SK-N-SH treated with all-trans-retinoic acid at 6 μM for 48 hours (cell line): ENCODE measurements around the gene ERI3.

Source experiments
- ATAC-seq: fragments of 200-7000 bp; cut with Tn5 transposase; 3 replicates; pipeline ENCODE4 v1.9.1; 2020; ENCODE audit warnings: mild to moderate bottlenecking, moderate library complexity
- ARNTL ChIP-seq: fragments of 450-650 bp; formaldehyde crosslinking; IDR thresholded peaks from 2 replicates; pipeline ENCODE4 v1.5.0; 2020; ENCODE audit warnings: low read depth, mild to moderate bottlenecking, moderate library complexity, borderline replicate concordance
- BACH2 ChIP-seq: fragments of 250-450 bp; sonication (Bioruptor Pico); IDR thresholded peaks from 2 replicates; pipeline ENCODE4 v1.9.0; 2021; ENCODE audit warnings: mild to moderate bottlenecking, borderline replicate concordance
- CREB5 ChIP-seq: fragments of 250-450 bp; sonication (Bioruptor Pico); IDR thresholded peaks from 2 replicates; pipeline ENCODE4 v1.5.1; 2020; ENCODE audit warnings: low read depth, mild to moderate bottlenecking, moderate library complexity
- ESRRG ChIP-seq: fragments of 250-450 bp; sonication (Bioruptor Pico); IDR thresholded peaks from 2 replicates; pipeline ENCODE4 v1.6.1; 2021; ENCODE audit warnings: mild to moderate bottlenecking
- GLIS3 ChIP-seq: fragments of 250-450 bp; sonication (Bioruptor Pico); IDR thresholded peaks from 2 replicates; pipeline ENCODE4 v1.5.0; 2020; ENCODE audit warnings: mild to moderate bottlenecking, moderate library complexity
- ISL1 ChIP-seq: fragments of 250-450 bp; sonication (Bioruptor Pico); IDR thresholded peaks from 2 replicates; pipeline ENCODE4 v2.1.2; 2022; ENCODE audit warnings: mild to moderate bottlenecking, moderate library complexity
- POU6F1 ChIP-seq: fragments of 250-450 bp; sonication (Bioruptor Pico); IDR thresholded peaks from 2 replicates; pipeline ENCODE4 v1.8.0; 2021; ENCODE audit warnings: low read depth, mild to moderate bottlenecking, moderate library complexity, borderline replicate concordance
- PPARA ChIP-seq: fragments of 250-450 bp; sonication (Bioruptor Pico); IDR thresholded peaks from 2 replicates; pipeline ENCODE4 v1.5.0; 2020; ENCODE audit warnings: mild to moderate bottlenecking, borderline replicate concordance
- RARB ChIP-seq: fragments of 250-450 bp; sonication (Bioruptor Pico); IDR thresholded peaks from 2 replicates; pipeline ENCODE4 v1.8.0; 2021; ENCODE audit warnings: mild to moderate bottlenecking, moderate library complexity
- SNAI2 ChIP-seq: fragments of 250-450 bp; sonication (Bioruptor Pico); IDR thresholded peaks from 2 replicates; pipeline ENCODE4 v1.5.0; 2020; ENCODE audit warnings: mild to moderate bottlenecking, moderate library complexity
- TOX ChIP-seq: fragments of 250-450 bp; sonication (Bioruptor Pico); IDR thresholded peaks from 2 replicates; pipeline ENCODE4 v1.8.0; 2021; ENCODE audit warnings: mild to moderate bottlenecking, moderate library complexity, borderline replicate concordance
- TSHZ2 ChIP-seq: fragments of 250-450 bp; sonication (Bioruptor Pico); IDR thresholded peaks from 2 replicates; pipeline ENCODE4 v1.5.0; 2020; ENCODE audit warnings: mild to moderate bottlenecking, moderate library complexity
- ZC3H10 ChIP-seq: fragments of 250-450 bp; sonication (Bioruptor Pico); IDR thresholded peaks from 2 replicates; pipeline ENCODE4 v1.5.1; 2021; ENCODE audit warnings: mild to moderate bottlenecking, moderate library complexity
- ZFP3 ChIP-seq: fragments of 250-450 bp; sonication (Bioruptor Pico); IDR thresholded peaks from 2 replicates; pipeline ENCODE4 v1.5.0; 2020; ENCODE audit warnings: mild to moderate bottlenecking, moderate library complexity
- ZFP30 ChIP-seq: fragments of 450-650 bp; formaldehyde crosslinking; IDR thresholded peaks from 2 replicates; pipeline ENCODE4 v1.5.0; 2022; ENCODE audit warnings: mild to moderate bottlenecking, moderate library complexity
- ZNF565 ChIP-seq: fragments of 450-650 bp; formaldehyde crosslinking; conservative IDR thresholded peaks from 2 replicates; pipeline ENCODE4 v1.5.0; 2020; ENCODE audit warnings: low read depth, mild to moderate bottlenecking, moderate library complexity
- ZNF70 ChIP-seq: fragments of 450-650 bp; formaldehyde crosslinking; IDR thresholded peaks from 2 replicates; pipeline ENCODE4 v1.5.0; 2020; ENCODE audit warnings: mild to moderate bottlenecking, moderate library complexity
- ZNF8 ChIP-seq: fragments of 450-650 bp; formaldehyde crosslinking; IDR thresholded peaks from 2 replicates; pipeline ENCODE4 v1.5.0; 2020; ENCODE audit warnings: mild to moderate bottlenecking, moderate library complexity
- TF ChIP-seq, protein P1 (sequence below): fragments of 250-450 bp; sonication (Bioruptor Pico); IDR thresholded peaks from 2 replicates; pipeline ENCODE4 v1.8.0; 2020; ENCODE audit warnings: mild to moderate bottlenecking, moderate library complexity, borderline replicate concordance
- TF ChIP-seq, protein P2 (sequence below): fragments of 250-450 bp; sonication (Bioruptor Pico); IDR thresholded peaks from 2 replicates; pipeline ENCODE4 v1.5.1; 2021; ENCODE audit warnings: mild to moderate bottlenecking, moderate library complexity

ERI3 gene

DNA sequence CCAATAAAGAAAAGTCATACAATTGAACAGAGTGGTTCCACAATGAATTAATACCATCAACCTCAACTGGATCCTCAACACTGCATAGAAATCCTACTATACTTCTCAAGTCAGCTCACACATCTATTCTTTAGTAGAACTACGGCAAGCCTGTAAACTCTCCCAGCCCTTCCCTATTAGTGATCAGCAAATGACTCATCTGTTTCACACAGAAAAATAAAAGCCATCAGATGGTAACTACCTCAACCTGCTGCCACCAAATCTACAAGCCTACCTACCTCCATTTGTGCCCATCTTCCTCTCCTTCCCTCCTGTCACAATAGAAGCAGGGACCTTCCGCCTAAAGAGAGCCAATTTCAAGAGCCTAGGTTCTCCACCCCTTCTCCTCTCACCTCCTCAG, 78.2 kb downstream of the ERI3 start:
- TF ChIP-seq ISL1 (no peak), ZNF565 (no peak), ZFP3 (CRISPR knock-in tag) (no peak), PPARA (CRISPR knock-in tag) (no peak), CREB5 (CRISPR knock-in tag) (no peak), GLIS3 (no peak)
- TF ChIP-seq, protein P1, sequence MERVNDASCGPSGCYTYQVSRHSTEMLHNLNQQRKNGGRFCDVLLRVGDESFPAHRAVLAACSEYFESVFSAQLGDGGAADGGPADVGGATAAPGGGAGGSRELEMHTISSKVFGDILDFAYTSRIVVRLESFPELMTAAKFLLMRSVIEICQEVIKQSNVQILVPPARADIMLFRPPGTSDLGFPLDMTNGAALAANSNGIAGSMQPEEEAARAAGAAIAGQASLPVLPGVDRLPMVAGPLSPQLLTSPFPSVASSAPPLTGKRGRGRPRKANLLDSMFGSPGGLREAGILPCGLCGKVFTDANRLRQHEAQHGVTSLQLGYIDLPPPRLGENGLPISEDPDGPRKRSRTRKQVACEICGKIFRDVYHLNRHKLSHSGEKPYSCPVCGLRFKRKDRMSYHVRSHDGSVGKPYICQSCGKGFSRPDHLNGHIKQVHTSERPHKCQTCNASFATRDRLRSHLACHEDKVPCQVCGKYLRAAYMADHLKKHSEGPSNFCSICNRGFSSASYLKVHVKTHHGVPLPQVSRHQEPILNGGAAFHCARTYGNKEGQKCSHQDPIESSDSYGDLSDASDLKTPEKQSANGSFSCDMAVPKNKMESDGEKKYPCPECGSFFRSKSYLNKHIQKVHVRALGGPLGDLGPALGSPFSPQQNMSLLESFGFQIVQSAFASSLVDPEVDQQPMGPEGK (CRISPR knock-in tag), result no peak
- TF ChIP-seq, protein P2, sequence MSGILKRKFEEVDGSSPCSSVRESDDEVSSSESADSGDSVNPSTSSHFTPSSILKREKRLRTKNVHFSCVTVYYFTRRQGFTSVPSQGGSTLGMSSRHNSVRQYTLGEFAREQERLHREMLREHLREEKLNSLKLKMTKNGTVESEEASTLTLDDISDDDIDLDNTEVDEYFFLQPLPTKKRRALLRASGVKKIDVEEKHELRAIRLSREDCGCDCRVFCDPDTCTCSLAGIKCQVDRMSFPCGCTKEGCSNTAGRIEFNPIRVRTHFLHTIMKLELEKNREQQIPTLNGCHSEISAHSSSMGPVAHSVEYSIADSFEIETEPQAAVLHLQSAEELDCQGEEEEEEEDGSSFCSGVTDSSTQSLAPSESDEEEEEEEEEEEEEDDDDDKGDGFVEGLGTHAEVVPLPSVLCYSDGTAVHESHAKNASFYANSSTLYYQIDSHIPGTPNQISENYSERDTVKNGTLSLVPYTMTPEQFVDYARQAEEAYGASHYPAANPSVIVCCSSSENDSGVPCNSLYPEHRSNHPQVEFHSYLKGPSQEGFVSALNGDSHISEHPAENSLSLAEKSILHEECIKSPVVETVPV (CRISPR knock-in tag), result no peak
- ATAC-seq, result no peak

- no peak for ATAC-seq
- TF ChIP-seq TOX (CRISPR knock-in tag), result no peak
- TF ChIP-seq CREB5 (CRISPR knock-in tag), result no peak
- TF ChIP-seq ZNF8 (CRISPR knock-in tag), result no peak
- TF ChIP-seq, protein P1 (CRISPR knock-in tag), result no peak
- no peak for TF ChIP-seq PPARA (CRISPR knock-in tag)
- TF ChIP-seq POU6F1 (CRISPR knock-in tag), result no peak
- TF ChIP-seq GLIS3, result no peak
- no peak for TF ChIP-seq ZFP3 (CRISPR knock-in tag)
- no peak for TF ChIP-seq SNAI2 (CRISPR knock-in tag)
- TF ChIP-seq ZC3H10 (CRISPR knock-in tag), result no peak
- no peak for TF ChIP-seq ZFP30 (CRISPR knock-in tag)
- TF ChIP-seq, all 23 proteins: peak for 0
Observed at GRCh38 chr1:44275991-44276405, 79.1 kb downstream of the ERI3 start.

DNA sequence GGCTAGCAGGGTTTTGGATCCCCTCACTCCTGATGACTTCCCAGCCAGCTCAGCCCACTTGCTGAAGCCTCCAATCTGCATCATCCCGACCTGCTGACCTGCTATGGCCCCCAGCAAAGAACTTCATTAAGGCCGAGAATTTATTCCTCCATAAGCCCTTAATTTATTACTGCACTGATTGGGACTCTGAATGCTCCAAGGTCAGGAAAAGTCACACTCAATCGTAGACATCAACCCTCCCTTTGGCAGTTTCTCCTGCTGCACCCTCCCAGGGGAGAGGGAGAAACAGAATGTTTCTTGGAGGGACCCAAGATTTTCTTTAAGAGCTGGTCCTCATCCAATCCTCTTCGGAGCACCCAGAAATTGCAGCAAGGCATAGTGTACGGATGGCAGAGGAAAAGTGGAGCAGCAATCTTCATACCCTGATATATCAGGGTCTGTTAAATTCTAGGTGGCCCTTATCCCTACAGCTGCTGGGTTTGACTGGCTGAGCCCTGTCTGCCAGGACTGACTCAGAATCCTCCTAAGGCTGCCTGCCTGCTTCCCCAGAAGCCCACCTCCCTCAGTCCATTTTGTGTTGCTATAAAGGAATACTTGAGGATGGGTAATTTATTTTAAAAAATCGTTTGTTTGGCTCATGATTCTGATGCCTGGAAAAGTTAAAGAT, 79.6 kb downstream of the ERI3 start:
- ATAC-seq, result no peak
- TF ChIP-seq PPARA (CRISPR knock-in tag) (no peak), ISL1 (no peak), BACH2 (no peak), RARB (CRISPR knock-in tag) (no peak), GLIS3 (no peak), ARNTL (CRISPR knock-in tag) (no peak), CREB5 (CRISPR knock-in tag) (no peak), ESRRG (CRISPR knock-in tag) (no peak), SNAI2 (CRISPR knock-in tag) (no peak), ZNF70 (CRISPR knock-in tag) (no peak), ZC3H10 (CRISPR knock-in tag) (no peak), TOX (CRISPR knock-in tag) (no peak), TSHZ2 (CRISPR knock-in tag) (no peak)
